ENCODE results near the gene DNAJA1. TPM values are rescaled to one million over a fixed set of nuclear protein-coding genes. Genes with fewer than 3 reads are reported as not detected.
A peak's percentile ranks its signal among the peaks of the same experiment; 100 is the strongest.

DNAJA1 gene
- total and polyA plus RNA-seq, 4 donors, result 60.9 to 96.6 (median 73.4) TPM

- H3K36me3 ChIP-seq (ENCODE audit: control insufficient read depth in 4 of 4, insufficient read depth in 3 of 4, low read depth in 1 of 4, low read length in 3 of 4), result no peaks in the 10 kb centered on the region
- H3K27me3 ChIP-seq (ENCODE audit: control insufficient read depth in 4 of 4, insufficient read depth in 4 of 4, low read length in 3 of 4), result no peaks in the 10 kb centered on the region
- no peak overlapping the region for H3K4me3 ChIP-seq (ENCODE audit: low read depth in 1 of 3, low read length in 3 of 3)
- TF ChIP-seq, protein P1, sequence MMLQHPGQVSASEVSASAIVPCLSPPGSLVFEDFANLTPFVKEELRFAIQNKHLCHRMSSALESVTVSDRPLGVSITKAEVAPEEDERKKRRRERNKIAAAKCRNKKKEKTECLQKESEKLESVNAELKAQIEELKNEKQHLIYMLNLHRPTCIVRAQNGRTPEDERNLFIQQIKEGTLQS (IDR thresholded peaks at IDR 0.05), result no peak
- no peak for TF ChIP-seq GABPA (IDR thresholded peaks at IDR 0.05 in 1 of 2, conservative IDR thresholded peaks at IDR 0.05 in 1 of 2)
- peak; percentile 56 for TF ChIP-seq FOXA2 (IDR thresholded peaks at IDR 0.05)
- peak; percentile 41 to 54 for TF ChIP-seq RAD21 (IDR thresholded peaks at IDR 0.05)
- peak; percentile 21 for TF ChIP-seq REST (IDR thresholded peaks at IDR 0.05)
- peak; percentile 15 for TF ChIP-seq FOXA1 (IDR thresholded peaks at IDR 0.05)
- TF ChIP-seq, protein P2, sequence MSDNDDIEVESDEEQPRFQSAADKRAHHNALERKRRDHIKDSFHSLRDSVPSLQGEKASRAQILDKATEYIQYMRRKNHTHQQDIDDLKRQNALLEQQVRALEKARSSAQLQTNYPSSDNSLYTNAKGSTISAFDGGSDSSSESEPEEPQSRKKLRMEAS (IDR thresholded peaks at IDR 0.05), result peak; percentile 17
- peak in 1 of 2 donors; percentile 23 for TF ChIP-seq HNF4A (conservative IDR thresholded peaks at IDR 0.05)
- TF ChIP-seq RXRA (IDR thresholded peaks at IDR 0.05), result peak in 1 of 2 donors; percentile 23
- no peak for TF ChIP-seq EGR1 (IDR thresholded peaks at IDR 0.05; ENCODE audit: low read depth in 2 of 2)
- TF ChIP-seq NR2F2 (IDR thresholded peaks at IDR 0.05), result no peak
- TF ChIP-seq SP1 (IDR thresholded peaks at IDR 0.05), result peak; percentile 25
- H3K27ac ChIP-seq (ENCODE audit: low read depth in 1 of 2, low read length in 2 of 2), result peak overlapping the region in 1 of 2 donors; percentile 21
- H3K9ac ChIP-seq (ENCODE audit: low read depth in 1 of 2, low read length in 2 of 2), result no peak overlapping the region
- H3K4me1 ChIP-seq (ENCODE audit: control insufficient read depth in 4 of 4, insufficient read depth in 4 of 4, low read length in 3 of 4), result peaks cover 0 to 23% (median 18%) of the 10 kb centered on the region in 4 donors
- no peak for DNase-seq (ENCODE audit: low spot score)
- H3K9me3 ChIP-seq (ENCODE audit: control insufficient read depth in 4 of 4, low read length in 3 of 4), result no peaks in the 10 kb centered on the region
- 33% methylated on average over 5 of the region's 5 CpGs for WGBS
These were observed 57.1 kb downstream of the DNAJA1 start for GRCh38 chr9:33082128-33082527.

GRCh38 chr9:33082538-33083326, 57.7 kb downstream of the DNAJA1 start:
- H3K9ac ChIP-seq (ENCODE audit: low read depth in 1 of 2, low read length in 2 of 2), result no peak overlapping the region
- H3K27me3 ChIP-seq (ENCODE audit: control insufficient read depth in 4 of 4, insufficient read depth in 4 of 4, low read length in 3 of 4), result no peaks in the 10 kb centered on the region
- H3K4me1 ChIP-seq (ENCODE audit: control insufficient read depth in 4 of 4, insufficient read depth in 4 of 4, low read length in 3 of 4), result peaks cover 0 to 23% (median 18%) of the 10 kb centered on the region in 4 donors
- 57% methylated on average over 8 of the region's 8 CpGs for WGBS
- H3K36me3 ChIP-seq (ENCODE audit: control insufficient read depth in 4 of 4, insufficient read depth in 3 of 4, low read depth in 1 of 4, low read length in 3 of 4), result no peaks in the 10 kb centered on the region
- H3K9me3 ChIP-seq (ENCODE audit: control insufficient read depth in 4 of 4, low read length in 3 of 4), result no peaks in the 10 kb centered on the region
- no peak overlapping the region for H3K4me3 ChIP-seq (ENCODE audit: low read depth in 1 of 3, low read length in 3 of 3)
- TF ChIP-seq FOXA1 (IDR thresholded peaks at IDR 0.05), result no peak
- TF ChIP-seq REST (IDR thresholded peaks at IDR 0.05), result no peak
- TF ChIP-seq, protein P3, sequence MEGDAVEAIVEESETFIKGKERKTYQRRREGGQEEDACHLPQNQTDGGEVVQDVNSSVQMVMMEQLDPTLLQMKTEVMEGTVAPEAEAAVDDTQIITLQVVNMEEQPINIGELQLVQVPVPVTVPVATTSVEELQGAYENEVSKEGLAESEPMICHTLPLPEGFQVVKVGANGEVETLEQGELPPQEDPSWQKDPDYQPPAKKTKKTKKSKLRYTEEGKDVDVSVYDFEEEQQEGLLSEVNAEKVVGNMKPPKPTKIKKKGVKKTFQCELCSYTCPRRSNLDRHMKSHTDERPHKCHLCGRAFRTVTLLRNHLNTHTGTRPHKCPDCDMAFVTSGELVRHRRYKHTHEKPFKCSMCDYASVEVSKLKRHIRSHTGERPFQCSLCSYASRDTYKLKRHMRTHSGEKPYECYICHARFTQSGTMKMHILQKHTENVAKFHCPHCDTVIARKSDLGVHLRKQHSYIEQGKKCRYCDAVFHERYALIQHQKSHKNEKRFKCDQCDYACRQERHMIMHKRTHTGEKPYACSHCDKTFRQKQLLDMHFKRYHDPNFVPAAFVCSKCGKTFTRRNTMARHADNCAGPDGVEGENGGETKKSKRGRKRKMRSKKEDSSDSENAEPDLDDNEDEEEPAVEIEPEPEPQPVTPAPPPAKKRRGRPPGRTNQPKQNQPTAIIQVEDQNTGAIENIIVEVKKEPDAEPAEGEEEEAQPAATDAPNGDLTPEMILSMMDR (IDR thresholded peaks at IDR 0.05; ENCODE audit: low read depth, low read length, missing input control), result no peak
- no peak for TF ChIP-seq JUND (IDR thresholded peaks at IDR 0.05)
- no peak for TF ChIP-seq NR2F2 (IDR thresholded peaks at IDR 0.05)
- TF ChIP-seq, protein P2 (IDR thresholded peaks at IDR 0.05), result no peak
- TF ChIP-seq HNF4G (IDR thresholded peaks at IDR 0.05), result no peak
- no peak for TF ChIP-seq RAD21 (IDR thresholded peaks at IDR 0.05)
- no peak for TF ChIP-seq TAF1 (conservative IDR thresholded peaks at IDR 0.05)
- TF ChIP-seq, protein P1 (IDR thresholded peaks at IDR 0.05), result no peak
- no peak for TF ChIP-seq YY1 (IDR thresholded peaks at IDR 0.05)
- no peak for TF ChIP-seq RXRA (IDR thresholded peaks at IDR 0.05)
- no peak for TF ChIP-seq GABPA (IDR thresholded peaks at IDR 0.05 in 1 of 2, conservative IDR thresholded peaks at IDR 0.05 in 1 of 2)
- TF ChIP-seq EGR1 (IDR thresholded peaks at IDR 0.05; ENCODE audit: low read depth in 2 of 2), result no peak
- H3K27ac ChIP-seq (ENCODE audit: low read depth in 1 of 2, low read length in 2 of 2), result peak overlapping the region in 1 of 2 donors; percentile 21
- DNase-seq (ENCODE audit: low spot score), result no peak

All from liver (tissue), 9 donors.